SH-SY5Y (cell line): Measurements from ENCODE around the gene ZEB1.

Experiments used
- GATA2 ChIP-seq: IDR thresholded peaks from 2 replicates; pipeline ENCODE4 v1.6.1; 2011; ENCODE audit warnings: mild to moderate bottlenecking, low read depth, low read length
- GATA3 ChIP-seq: IDR thresholded peaks from 2 replicates; pipeline ENCODE4 v1.6.1; 2011; ENCODE audit warnings: low read depth, mild to moderate bottlenecking, low read length, moderate library complexity

GRCh38 chr10:31384589-31384949 is 65.6 kb downstream of the ZEB1 start:
- TF ChIP-seq GATA3 (no peak), GATA2 (no peak)
